Endodermal cell (in vitro differentiated cells): ENCODE data around the gene CNTN6. TPM values are rescaled to one million over a fixed set of nuclear protein-coding genes. Genes with fewer than 3 reads are reported as not detected.

Experiments used
- DNase-seq: peaks from one replicate; pipeline ENCODE4 v3.0.0-alpha.2; 2017
- H3K27ac ChIP-seq: 2 replicates; pipeline ENCODE4 v1.5.1; 2013; ENCODE audit warnings: mild to moderate bottlenecking, low read depth, low read length, moderate library complexity
- H3K27me3 ChIP-seq: 2 replicates; pipeline ENCODE4 v1.6.1; 2013; ENCODE audit warnings: mild to moderate bottlenecking, low read length, moderate library complexity; ENCODE audit not compliant: insufficient read depth, control insufficient read depth, poor library complexity, severe bottlenecking
- H3K36me3 ChIP-seq: 2 replicates; pipeline ENCODE4 v1.7.0; 2013; ENCODE audit warnings: mild to moderate bottlenecking, low read length, moderate library complexity; ENCODE audit not compliant: control insufficient read depth, insufficient read depth
- H3K4me1 ChIP-seq: one replicate; pipeline ENCODE4 v1.7.0; 2013; ENCODE audit warnings: low read length; ENCODE audit not compliant: control insufficient read depth, insufficient read depth
- H3K4me3 ChIP-seq: 2 replicates; pipeline ENCODE4 v1.5.1; 2013; ENCODE audit warnings: mild to moderate bottlenecking, low read length, moderate library complexity
- H3K9ac ChIP-seq: 2 replicates; pipeline ENCODE4 v1.6.1; 2013; ENCODE audit warnings: mild to moderate bottlenecking, low read length, moderate library complexity; ENCODE audit not compliant: poor library complexity, severe bottlenecking; ENCODE audit errors: extremely low read depth
- H3K9me3 ChIP-seq: 2 replicates; pipeline ENCODE4 v1.6.1; 2013; ENCODE audit warnings: mild to moderate bottlenecking, low read length, moderate library complexity; ENCODE audit not compliant: control insufficient read depth
- H3K27ac Mint-ChIP-seq: 2 replicates; pipeline ENCODE4 v1.8.0; 2020; ENCODE audit warnings: mixed read lengths
- H3K27me3 Mint-ChIP-seq: 2 replicates; pipeline ENCODE4 v1.8.0; 2021; ENCODE audit warnings: mild to moderate bottlenecking, mixed read lengths; ENCODE audit not compliant: insufficient read depth
- H3K36me3 Mint-ChIP-seq: 2 replicates; pipeline ENCODE4 v1.8.0; 2020; ENCODE audit warnings: low read depth, mixed read lengths
- H3K4me1 Mint-ChIP-seq: 2 replicates; pipeline ENCODE4 v1.8.0; 2020; ENCODE audit warnings: mixed read lengths
- H3K4me3 Mint-ChIP-seq: 2 replicates; pipeline ENCODE4 v1.8.0; 2020; ENCODE audit warnings: mild to moderate bottlenecking, moderate library complexity, mixed read lengths
- H3K9me3 Mint-ChIP-seq: 2 replicates; pipeline ENCODE4 v1.8.0; 2020; ENCODE audit warnings: mild to moderate bottlenecking, mixed read lengths
- WGBS, 2 experiments: methylation state at CpG; one replicate each; pipeline versions ENCODE4 v1.1.5 to v1.1.7; 2013; ENCODE audit warnings: missing lambda C conversion rate in 2 of 2, mixed read lengths in 1 of 2; ENCODE audit not compliant: insufficient coverage in 1 of 2, insufficient read length in 1 of 2; 5-methylcytosine and 5-hydroxymethylcytosine counted together
- total RNA-seq, 2 donors: library from RNA; stranded (reverse); fragmentation: NEBNext Ultra II Directional in 1 of 2; extraction: Animal tissue kit (Norgen Biotek cat#: 25700) in 1 of 2; gene quantifications; 2 replicates in 1 of 2; 3 replicates in 1 of 2; pipeline ENCODE4 v1.2.1, GENCODE V29; 2021
- TF ChIP-seq, protein P1 (sequence below): fragments of 200-600 bp; sonication (generic); conservative IDR thresholded peaks from 2 replicates; pipeline ENCODE4 v1.5.0; 2021; ENCODE audit warnings: antibody characterized with exemption, mild to moderate bottlenecking

Gene CNTN6
- total RNA-seq, 2 donors from 2014 or later = 0.31 to 0.51 TPM

DNA sequence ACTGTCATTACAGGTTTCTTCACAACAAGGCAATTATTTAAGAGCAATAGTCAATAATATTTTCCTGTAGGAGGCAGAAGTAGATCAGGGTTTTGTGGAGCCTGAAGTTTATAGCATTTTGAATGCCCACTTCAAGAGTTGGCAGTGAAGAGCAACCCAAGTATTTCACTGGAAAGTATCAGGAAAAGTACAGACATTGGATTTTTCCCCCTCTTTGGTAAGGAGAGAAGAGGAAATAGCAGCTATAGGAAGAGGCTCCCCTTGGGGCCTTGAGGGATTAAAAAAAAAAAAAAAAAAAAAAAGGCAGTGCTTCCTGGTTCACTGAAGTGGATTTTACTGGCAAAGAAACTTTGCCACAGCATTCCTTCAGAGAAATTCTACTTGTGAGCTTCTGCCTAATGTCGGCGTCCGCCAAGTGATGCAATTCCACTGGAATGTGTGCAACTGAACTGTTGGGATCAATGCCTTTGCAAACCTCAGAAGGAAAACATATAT, 5.7 kb upstream of the CNTN6 start:
- Mint-ChIP-seq H3K27me3 (no peaks in the 10 kb centered on the region), H3K27ac (no peak overlapping the region), H3K9me3 (no peaks in the 10 kb centered on the region), H3K4me3 (no peak overlapping the region), H3K4me1 (peaks cover 5% of the 10 kb centered on the region), H3K36me3 (no peaks in the 10 kb centered on the region)
- no peak overlapping the region for H3K4me3 ChIP-seq
- TF ChIP-seq, protein P1, sequence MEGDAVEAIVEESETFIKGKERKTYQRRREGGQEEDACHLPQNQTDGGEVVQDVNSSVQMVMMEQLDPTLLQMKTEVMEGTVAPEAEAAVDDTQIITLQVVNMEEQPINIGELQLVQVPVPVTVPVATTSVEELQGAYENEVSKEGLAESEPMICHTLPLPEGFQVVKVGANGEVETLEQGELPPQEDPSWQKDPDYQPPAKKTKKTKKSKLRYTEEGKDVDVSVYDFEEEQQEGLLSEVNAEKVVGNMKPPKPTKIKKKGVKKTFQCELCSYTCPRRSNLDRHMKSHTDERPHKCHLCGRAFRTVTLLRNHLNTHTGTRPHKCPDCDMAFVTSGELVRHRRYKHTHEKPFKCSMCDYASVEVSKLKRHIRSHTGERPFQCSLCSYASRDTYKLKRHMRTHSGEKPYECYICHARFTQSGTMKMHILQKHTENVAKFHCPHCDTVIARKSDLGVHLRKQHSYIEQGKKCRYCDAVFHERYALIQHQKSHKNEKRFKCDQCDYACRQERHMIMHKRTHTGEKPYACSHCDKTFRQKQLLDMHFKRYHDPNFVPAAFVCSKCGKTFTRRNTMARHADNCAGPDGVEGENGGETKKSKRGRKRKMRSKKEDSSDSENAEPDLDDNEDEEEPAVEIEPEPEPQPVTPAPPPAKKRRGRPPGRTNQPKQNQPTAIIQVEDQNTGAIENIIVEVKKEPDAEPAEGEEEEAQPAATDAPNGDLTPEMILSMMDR = peak; percentile 65
- H3K4me1 ChIP-seq = no peaks in the 10 kb centered on the region
- H3K27ac ChIP-seq = no peak overlapping the region
- H3K9ac ChIP-seq = no peak overlapping the region
- 70 to 85% methylated on average over 3 of the region's 3 CpGs for WGBS, 2 experiments
- H3K27me3 ChIP-seq = no peaks in the 10 kb centered on the region
- H3K36me3 ChIP-seq = no peaks in the 10 kb centered on the region
- H3K9me3 ChIP-seq = peaks cover 24% of the 10 kb centered on the region
- DNase-seq = no peak

- no peaks in the 10 kb centered on the region for H3K27me3 Mint-ChIP-seq
- H3K9ac ChIP-seq = no peak overlapping the region
- no peaks in the 10 kb centered on the region for H3K4me1 ChIP-seq
- H3K4me3 ChIP-seq = no peak overlapping the region
- H3K36me3 Mint-ChIP-seq = no peaks in the 10 kb centered on the region
- peaks cover 11% of the 10 kb centered on the region for H3K4me1 Mint-ChIP-seq
- H3K9me3 ChIP-seq = peaks cover 28% of the 10 kb centered on the region
- no peak overlapping the region for H3K4me3 Mint-ChIP-seq
- no peak overlapping the region for H3K27ac ChIP-seq
- H3K9me3 Mint-ChIP-seq = no peaks in the 10 kb centered on the region
- no peaks in the 10 kb centered on the region for H3K36me3 ChIP-seq
- WGBS, 2 experiments = 73% methylated on average over 1 of the region's 1 CpG; no CpG with 5 or more reads in 1 of the 2 experiments
- no peaks in the 10 kb centered on the region for H3K27me3 ChIP-seq
- H3K27ac Mint-ChIP-seq = no peak overlapping the region
- DNase-seq = no peak
- TF ChIP-seq, protein P1 = no peak
Measured at GRCh38 chr3:1088503-1088902, 4.3 kb upstream of the CNTN6 start.

GRCh38 chr3:1091286-1091685, 1.5 kb upstream of the CNTN6 start:
- TF ChIP-seq, protein P1 = no peak
- no peaks in the 10 kb centered on the region for H3K36me3 Mint-ChIP-seq
- no peak overlapping the region for H3K4me3 ChIP-seq
- H3K9me3 ChIP-seq = peaks cover 25% of the 10 kb centered on the region
- no peaks in the 10 kb centered on the region for H3K36me3 ChIP-seq
- H3K4me1 Mint-ChIP-seq = peaks cover 11% of the 10 kb centered on the region
- WGBS, 2 experiments = 77% methylated on average over 1 of the region's 1 CpG; no CpG with 5 or more reads in 1 of the 2 experiments
- no peaks in the 10 kb centered on the region for H3K27me3 Mint-ChIP-seq
- no peak for DNase-seq
- H3K4me3 Mint-ChIP-seq = no peak overlapping the region
- no peaks in the 10 kb centered on the region for H3K27me3 ChIP-seq
- no peak overlapping the region for H3K27ac ChIP-seq
- H3K9ac ChIP-seq = no peak overlapping the region
- H3K27ac Mint-ChIP-seq = no peak overlapping the region
- no peaks in the 10 kb centered on the region for H3K9me3 Mint-ChIP-seq
- no peaks in the 10 kb centered on the region for H3K4me1 ChIP-seq
